DLD1 (cell line): ENCODE results near the gene SEMA3A.
"Not testable (repeated sequence)": the region's sequence is repeated elsewhere in the genome, so short reads cannot be mapped to it uniquely, and the experiment has no call there.

Experiments
- in situ Hi-C: cut with HindIII; loops from 2 replicates; pipeline ENCODE4 v1.10.0; 2017; ENCODE audit warnings: low sequenced_read_pairs

Gene SEMA3A

GRCh38 chr7:84073186-84073875, 121.3 kb downstream of the SEMA3A start:
- in situ Hi-C loops = no loop called here

DNA sequence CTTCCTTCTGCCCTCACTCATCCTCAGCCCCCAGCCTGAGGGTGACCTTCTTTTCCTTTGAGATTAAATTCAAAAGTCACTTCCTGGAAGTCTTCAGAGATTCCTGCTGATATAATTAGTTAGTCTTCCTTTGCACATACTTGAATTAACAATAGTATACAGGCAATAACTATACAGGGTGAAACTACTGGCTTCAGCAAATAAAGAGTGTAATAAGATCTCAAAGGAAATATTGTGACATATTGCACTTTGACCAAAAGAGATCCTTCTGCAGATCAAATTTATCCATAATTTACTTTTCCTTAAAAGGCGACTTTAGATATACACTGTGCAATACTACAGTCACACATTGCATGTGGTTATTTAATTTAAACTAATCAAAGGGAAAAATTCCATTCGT, 123.8 kb downstream of the SEMA3A start:
- in situ Hi-C loops = no loop called here

DNA sequence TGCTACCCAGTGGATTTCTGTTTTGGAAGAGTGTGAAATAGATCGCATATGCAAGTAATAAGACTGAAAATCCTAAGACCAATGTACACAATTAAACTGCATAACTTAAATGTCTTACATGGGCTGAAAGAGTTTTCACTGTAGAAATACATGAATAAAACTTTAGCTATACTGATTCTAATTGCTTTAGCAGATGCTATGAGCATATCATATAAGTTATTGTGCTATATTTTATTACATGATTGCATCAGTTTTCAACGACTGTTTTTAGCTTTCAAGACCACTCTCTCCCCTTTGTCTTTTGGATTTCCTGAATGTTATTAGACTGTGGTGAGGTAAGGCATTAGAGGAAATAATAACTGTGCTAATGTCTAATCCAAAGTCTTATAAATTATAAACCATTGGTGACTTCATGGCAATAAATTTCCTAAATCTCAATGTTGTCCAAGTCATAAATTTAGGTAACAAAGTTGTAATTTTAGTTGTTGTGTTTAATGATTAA, 124.5 kb downstream of the SEMA3A start:
- in situ Hi-C loops = no loop called here

DNA sequence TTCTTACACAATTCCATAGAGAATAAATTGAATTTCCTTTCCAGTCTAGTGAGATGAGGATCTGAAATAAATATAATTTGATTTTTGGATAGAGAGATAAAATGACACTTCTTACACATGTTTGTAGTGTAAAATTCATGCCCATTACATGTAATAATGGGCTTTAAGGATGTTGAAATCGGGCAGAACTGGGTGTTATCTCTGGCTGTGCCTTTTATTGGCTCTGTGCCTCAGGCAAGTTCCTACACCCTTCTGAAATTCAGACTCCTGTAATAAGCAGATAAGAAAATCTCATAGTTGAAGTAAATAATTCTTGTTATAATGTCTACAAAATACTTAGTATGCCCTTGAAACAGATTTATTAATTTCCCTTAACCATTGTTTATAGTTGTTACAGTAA, 125.6 kb downstream of the SEMA3A start:
- in situ Hi-C loops = no loop called here

GRCh38 chr7:84062489-84062901, 132.1 kb downstream of the SEMA3A start:
- in situ Hi-C loops = not testable (repeated sequence)

- in situ Hi-C loops = no loop called here
Observed at GRCh38 chr7:84060760-84061261, 133.8 kb downstream of the SEMA3A start.

DNA sequence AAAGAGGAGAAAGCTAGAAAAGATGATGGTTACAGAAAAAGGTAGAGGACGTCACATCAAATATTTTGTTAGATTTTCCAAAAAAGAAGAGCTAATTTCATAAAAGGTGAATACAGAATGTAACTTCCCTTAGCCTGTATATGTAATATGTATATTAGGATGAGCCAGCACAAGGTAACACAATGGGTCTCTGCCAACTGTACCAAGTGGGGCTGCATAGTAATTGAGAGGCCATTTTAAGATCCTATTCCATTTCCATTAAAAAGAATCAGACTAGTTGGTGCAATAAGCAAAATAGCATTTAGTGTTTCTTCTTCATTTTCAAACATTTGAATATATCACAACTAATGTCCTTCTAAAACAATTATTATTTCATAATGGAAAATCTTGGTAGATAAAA, 134.6 kb downstream of the SEMA3A start:
- in situ Hi-C loops = no loop called here

DNA sequence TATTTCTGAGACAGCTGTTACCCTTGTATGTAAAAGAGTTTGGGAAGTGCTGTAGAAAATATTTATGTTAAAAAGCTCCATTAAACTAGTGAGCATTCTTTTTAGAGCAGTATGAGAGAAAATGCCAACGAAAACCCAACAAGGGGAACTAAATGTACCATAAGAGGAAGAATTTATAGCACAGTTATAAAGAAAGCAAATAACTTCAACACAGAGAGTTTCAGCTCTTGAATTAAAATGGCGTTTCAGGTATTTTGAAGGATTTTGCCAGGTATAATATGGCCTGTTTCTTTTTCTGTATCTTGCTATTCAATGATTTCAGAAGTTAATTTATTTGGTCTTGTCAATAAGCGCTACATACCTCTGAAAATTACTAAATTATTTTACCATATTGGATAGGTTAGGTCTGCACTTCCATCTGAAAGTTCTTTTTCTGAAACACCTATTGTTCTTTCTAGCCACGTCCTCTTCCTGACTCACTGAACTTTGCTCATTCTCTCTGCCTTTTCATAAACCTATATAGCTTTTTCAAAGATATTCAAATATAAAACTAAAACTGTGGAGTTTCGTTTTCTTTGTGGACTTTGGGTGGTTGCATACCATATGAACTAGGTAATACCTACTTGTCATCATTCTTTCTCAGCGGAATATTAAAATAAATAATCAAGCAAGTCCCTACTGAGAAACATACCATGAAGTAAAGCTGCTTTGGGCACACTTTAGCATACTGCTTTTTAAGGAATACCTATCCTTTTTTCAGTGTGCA, 136.1 kb downstream of the SEMA3A start:
- in situ Hi-C loops = no loop called here

- in situ Hi-C loops = no loop called here
Observed at GRCh38 chr7:84057576-84057975, 137.0 kb downstream of the SEMA3A start.

DNA sequence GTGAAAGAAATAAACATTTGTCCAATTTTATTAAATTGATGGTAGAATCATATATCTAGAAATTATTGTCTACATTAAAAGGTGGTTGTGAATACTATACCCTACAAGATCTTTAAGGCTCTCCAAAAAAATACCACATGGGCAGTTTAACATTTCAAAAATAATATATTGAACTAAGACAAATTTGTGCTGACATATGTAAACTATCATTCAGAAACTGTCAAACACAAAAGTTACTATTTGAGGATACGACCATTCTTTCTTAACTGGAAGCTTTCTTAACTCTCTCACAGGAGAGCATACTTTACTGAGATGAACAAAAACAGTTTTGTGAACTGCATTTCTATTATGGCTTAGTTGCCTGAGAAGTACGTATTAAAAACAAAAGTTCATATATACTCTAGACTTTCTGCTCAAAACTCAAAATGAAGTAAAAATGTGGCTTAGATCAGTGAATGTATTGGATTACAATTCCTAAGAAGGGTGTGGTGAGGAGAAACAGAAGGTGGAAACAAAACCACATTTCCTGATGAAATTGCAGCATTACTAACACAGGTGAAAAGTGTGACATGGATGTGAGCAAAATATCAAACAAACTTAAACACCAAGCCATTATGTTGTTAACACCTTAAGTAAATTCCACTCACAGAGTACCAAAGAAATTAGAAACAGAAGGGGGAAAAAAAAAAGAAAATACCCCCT, 138.5 kb downstream of the SEMA3A start:
- in situ Hi-C loops = no loop called here

GRCh38 chr7:84055199-84055598, 139.4 kb downstream of the SEMA3A start:
- in situ Hi-C loops = not testable (repeated sequence)

GRCh38 chr7:84049071-84049836, 145.3 kb downstream of the SEMA3A start:
- in situ Hi-C loops = no loop called here

GRCh38 chr7:84047085-84047484, 147.5 kb downstream of the SEMA3A start:
- in situ Hi-C loops = no loop called here

GRCh38 chr7:84044834-84045233, 149.8 kb downstream of the SEMA3A start:
- in situ Hi-C loops = no loop called here

GRCh38 chr7:84043661-84044191, 150.9 kb downstream of the SEMA3A start:
- in situ Hi-C loops = no loop called here

GRCh38 chr7:84042110-84042539, 152.5 kb downstream of the SEMA3A start:
- in situ Hi-C loops = no loop called here

GRCh38 chr7:84041649-84042048, 152.9 kb downstream of the SEMA3A start:
- in situ Hi-C loops = no loop called here

DNA sequence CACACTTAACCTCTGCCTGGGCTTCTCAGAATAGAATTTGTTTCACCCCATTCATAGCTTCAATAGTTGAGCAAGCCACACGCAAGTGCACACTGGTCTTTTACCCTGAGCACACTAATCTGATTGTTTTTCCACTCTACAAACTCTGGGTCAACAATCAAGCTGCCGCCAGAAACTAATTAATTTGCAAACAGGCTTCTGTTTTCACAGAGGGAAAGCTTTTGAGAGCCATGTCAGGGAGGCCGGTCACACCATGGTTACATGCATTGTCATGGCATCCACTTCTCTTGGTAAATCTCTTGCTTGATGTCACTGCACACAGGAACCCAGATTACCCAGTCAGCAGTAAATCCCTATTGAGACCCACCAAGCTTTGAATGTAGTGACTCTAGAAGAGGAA, 154.2 kb downstream of the SEMA3A start:
- in situ Hi-C loops = no loop called here

DNA sequence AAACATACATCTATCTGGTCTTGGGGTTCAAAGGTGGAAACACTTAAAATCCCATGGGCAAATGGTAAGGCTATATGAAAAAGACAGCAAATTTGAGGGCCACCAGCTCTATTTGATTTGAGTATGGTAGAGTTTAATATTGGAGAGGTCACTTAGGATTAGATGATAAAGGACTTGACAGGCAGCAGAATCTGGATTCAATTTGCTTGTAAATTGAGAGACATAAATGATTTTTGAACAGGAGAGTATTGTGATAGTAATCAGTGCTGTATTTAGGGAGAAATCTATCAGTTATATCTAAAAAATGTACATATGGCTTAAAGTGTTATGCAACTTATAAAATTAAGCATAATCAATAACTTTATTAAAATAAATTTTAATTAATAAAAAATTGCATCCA, 155.2 kb downstream of the SEMA3A start:
- in situ Hi-C loops = no loop called here

GRCh38 chr7:84027678-84028077, 166.9 kb downstream of the SEMA3A start:
- in situ Hi-C loops = no loop called here
